AG04450 (cell line): ENCODE data around the gene IFNAR1. TPM values are rescaled to one million over a fixed set of nuclear protein-coding genes. Genes with fewer than 3 reads are reported as not detected.

Source experiments
- CTCF ChIA-PET: fragments of 300-600, 350-600 bp; formaldehyde crosslinking; extraction: SDS; loops from one replicate; lab custom pipeline; 2022; ENCODE audit warnings: antibody characterized with exemption, inconsistent platforms; lab: Charles Lee
- POLR2A ChIA-PET: fragments of 350-600 bp; formaldehyde crosslinking; extraction: SDS; loops from one replicate; lab custom pipeline; 2021; ENCODE audit warnings: antibody characterized with exemption, inconsistent platforms; lab: Yijun Ruan, JAX
- DNase-seq: peaks from one replicate; pipeline ENCODE4 v3.0.0-alpha.2; 2011; ENCODE audit warnings: low read depth, low spot score
- H3K27ac ChIP-seq: one replicate; pipeline ENCODE4 v1.5.1; 2012; ENCODE audit warnings: low read depth, low read length, control low read depth
- H3K27me3 ChIP-seq: one replicate; pipeline ENCODE4 v1.6.0; 2012; ENCODE audit warnings: low read length; ENCODE audit not compliant: control insufficient read depth, insufficient read depth
- H3K4me3 ChIP-seq: 2 replicates; pipeline ENCODE4 v1.5.1; 2011; ENCODE audit warnings: mild to moderate bottlenecking, low read depth, low read length, control low read depth
- H3K9me3 ChIP-seq: 2 replicates; pipeline ENCODE4 v1.5.1; 2012; ENCODE audit warnings: low read length; ENCODE audit not compliant: control insufficient read depth, insufficient read depth
- CTCF ChIP-seq: IDR thresholded peaks from 2 replicates; pipeline ENCODE4 v1.5.1; 2011; ENCODE audit warnings: low read depth, low read length, control low read depth, inconsistent platforms
- polyA plus RNA-seq: library from polyadenylated mRNA; depleted of rRNA; stranded (reverse); fragments of >200 nt; gene quantifications from 2 replicates; pipeline ENCODE4 v1.2.3, GENCODE V29; 2011

Gene IFNAR1
- polyA plus RNA-seq, 1 experiment, result 21.2 TPM

GRCh38 chr21:33327792-33328433 is 3.1 kb downstream of the IFNAR1 start:
- no peak for TF ChIP-seq CTCF
- H3K27ac ChIP-seq, result no peak overlapping the region
- H3K4me3 ChIP-seq, result no peak overlapping the region
- H3K27me3 ChIP-seq, result no peaks in the 10 kb centered on the region
- no peak for DNase-seq
- ChIA-PET POLR2A (no interaction called here), CTCF (interaction anchor here (1.0 to 1.3 kb wide), 2 partner anchors 131 to 152 kb away, joined by 3 to 4 read pairs; partner anchors contain the start of gene TMEM50B)
- H3K9me3 ChIP-seq, result no peaks in the 10 kb centered on the region; the same call in none of the 2 replicates

GRCh38 chr21:33330726-33331125 is 6.0 kb downstream of the IFNAR1 start:
- ChIA-PET CTCF (interaction anchor here (1.8 to 2.7 kb wide), 2 partner anchors 30 to 115 kb away, joined by 6 to 9 read pairs; no protein-coding TSS in a partner anchor), POLR2A (interaction anchor here (0.5 to 0.6 kb wide), 2 partner anchors 97 to 105 kb away, joined by 3 to 7 read pairs; no protein-coding TSS in a partner anchor)
- no peak overlapping the region for H3K4me3 ChIP-seq
- no peak for TF ChIP-seq CTCF
- DNase-seq, result no peak
- no peak overlapping the region for H3K27ac ChIP-seq
- H3K27me3 ChIP-seq, result no peaks in the 10 kb centered on the region
- H3K9me3 ChIP-seq, result peaks cover 4% of the 10 kb centered on the region

- H3K9me3 ChIP-seq, result peaks cover 4% of the 10 kb centered on the region
- ChIA-PET CTCF (interaction anchor here (1.0 to 1.8 kb wide), 3 partner anchors 29 to 113 kb away, joined by 3 to 6 read pairs (median 5); no protein-coding TSS in a partner anchor), POLR2A (no interaction called here)
- no peak for DNase-seq
- H3K27me3 ChIP-seq, result no peaks in the 10 kb centered on the region
- no peak overlapping the region for H3K4me3 ChIP-seq
- no peak overlapping the region for H3K27ac ChIP-seq
- TF ChIP-seq CTCF, result no peak
These were observed 7.4 kb downstream of the IFNAR1 start for GRCh38 chr21:33332143-33332542.

GRCh38 chr21:33334191-33334590 is 9.4 kb downstream of the IFNAR1 start:
- TF ChIP-seq CTCF, result no peak
- no peaks in the 10 kb centered on the region for H3K27me3 ChIP-seq
- H3K27ac ChIP-seq, result no peak overlapping the region
- DNase-seq, result no peak
- CTCF ChIA-PET, result no interaction called here
- POLR2A ChIA-PET, result interaction anchor here (1.0 kb wide), 1 partner anchor 10 kb away, joined by 6 read pairs; the partner anchor contains the start of gene IFNAR1
- H3K4me3 ChIP-seq, result no peak overlapping the region
- H3K9me3 ChIP-seq, result peaks cover 4% of the 10 kb centered on the region

GRCh38 chr21:33334824-33335223 is 10.1 kb downstream of the IFNAR1 start:
- POLR2A ChIA-PET, result no interaction called here
- DNase-seq, result no peak
- CTCF ChIA-PET, result no interaction called here
- Histone ChIP-seq H3K27ac (no peak overlapping the region), H3K27me3 (no peaks in the 10 kb centered on the region), H3K9me3 (peaks cover 4% of the 10 kb centered on the region), H3K4me3 (no peak overlapping the region)
- no peak for TF ChIP-seq CTCF
